Left lung (tissue), 10 donors: ENCODE measurements around the gene PAX2. TPM values are rescaled to one million over a fixed set of nuclear protein-coding genes. Genes with fewer than 3 reads are reported as not detected.

Experiments
- ATAC-seq: fragments of 200-7000 bp; cut with Tn5 transposase; one replicate; pipeline ENCODE4 v1.9.1; 2020; ENCODE audit warnings: moderate library complexity
- DNase-seq, 4 donors: peaks; one replicate each; pipeline ENCODE4 v3.0.0-alpha.2; 2013 to 2020
- H3K27ac ChIP-seq, 2 donors: fragments of 200-600 bp; sonication (generic) in 1 of 2; one replicate each; pipeline versions ENCODE4 v1.5.0 to v1.8.0; 2020 to 2021
- H3K27me3 ChIP-seq, 2 donors: fragments of 200-600 bp; sonication (generic) in 1 of 2; one replicate each; pipeline versions ENCODE4 v1.5.0 to v1.8.0; 2020 to 2021
- H3K36me3 ChIP-seq, 2 donors: fragments of 200-600 bp; sonication (generic) in 1 of 2; one replicate each; pipeline versions ENCODE4 v1.5.0 to v1.8.0; 2020 to 2021
- H3K4me1 ChIP-seq, 2 donors: fragments of 200-600 bp; one replicate each; pipeline ENCODE4 v1.8.0; 2021
- H3K4me3 ChIP-seq, 2 donors: fragments of 200-600 bp; sonication (generic) in 1 of 2; one replicate each; pipeline versions ENCODE4 v1.5.0 to v1.8.0; 2020 to 2021; ENCODE audit warnings: mild to moderate bottlenecking in 1 of 2
- H3K9me3 ChIP-seq, 2 donors: fragments of 200-600 bp; sonication (generic) in 1 of 2; one replicate each; pipeline versions ENCODE4 v1.5.0 to v1.8.0; 2020 to 2021
- intact Hi-C, 2 donors: fragments of 100-400 bp; cut with DNase I; formaldehyde crosslinking; loops; one replicate each; pipeline versions ENCODE4 v1.11.2 to v1.14.2; 2022
- polyA plus RNA-seq, 6 donors: library from polyadenylated mRNA; unstranded; fragments of 120-200 nt; gene quantifications; one replicate each; pipeline ENCODE4 v1.2.1, GENCODE V29; 2013; ENCODE audit not compliant: insufficient read length in 6 of 6
- total RNA-seq, 2 donors: library from RNA; stranded (reverse); fragmentation: NEBNext Ultra II Directional; extraction: Animal tissue kit (Norgen Biotek cat#: 25700); gene quantifications; one replicate each; pipeline ENCODE4 v1.2.1, GENCODE V29; 2021
- TF ChIP-seq, protein P1 (sequence below), 2 donors: fragments of 200-600 bp; sonication (generic) in 1 of 2; IDR thresholded peaks; one replicate each; pipeline versions ENCODE4 v1.5.0 to v1.8.0; 2021; ENCODE audit warnings: antibody characterized with exemption in 2 of 2
- donor health status: DM: no; HTN: yes; CAD: no.
- donor health status: DM: no; HTN: no; CAD: no.

The PAX2 gene
- total and polyA plus RNA-seq, 8 donors, result 0.18 to 1.2 (median 0.47) TPM; not detected in 3

GRCh38 chr10:100732241-100732596 lies 13.2 kb upstream of the PAX2 start:
- Histone ChIP-seq H3K36me3 (no peaks in the 10 kb centered on the region), H3K27ac (no peak overlapping the region), H3K9me3 (no peaks in the 10 kb centered on the region), H3K27me3 (peaks cover 94 to 100% of the 10 kb centered on the region in 2 donors), H3K4me1 (peaks cover 8 to 29% of the 10 kb centered on the region in 2 donors), H3K4me3 (no peak overlapping the region)
- intact Hi-C loops, result no loop called here
- DNase-seq, result no peak
- TF ChIP-seq, protein P1, sequence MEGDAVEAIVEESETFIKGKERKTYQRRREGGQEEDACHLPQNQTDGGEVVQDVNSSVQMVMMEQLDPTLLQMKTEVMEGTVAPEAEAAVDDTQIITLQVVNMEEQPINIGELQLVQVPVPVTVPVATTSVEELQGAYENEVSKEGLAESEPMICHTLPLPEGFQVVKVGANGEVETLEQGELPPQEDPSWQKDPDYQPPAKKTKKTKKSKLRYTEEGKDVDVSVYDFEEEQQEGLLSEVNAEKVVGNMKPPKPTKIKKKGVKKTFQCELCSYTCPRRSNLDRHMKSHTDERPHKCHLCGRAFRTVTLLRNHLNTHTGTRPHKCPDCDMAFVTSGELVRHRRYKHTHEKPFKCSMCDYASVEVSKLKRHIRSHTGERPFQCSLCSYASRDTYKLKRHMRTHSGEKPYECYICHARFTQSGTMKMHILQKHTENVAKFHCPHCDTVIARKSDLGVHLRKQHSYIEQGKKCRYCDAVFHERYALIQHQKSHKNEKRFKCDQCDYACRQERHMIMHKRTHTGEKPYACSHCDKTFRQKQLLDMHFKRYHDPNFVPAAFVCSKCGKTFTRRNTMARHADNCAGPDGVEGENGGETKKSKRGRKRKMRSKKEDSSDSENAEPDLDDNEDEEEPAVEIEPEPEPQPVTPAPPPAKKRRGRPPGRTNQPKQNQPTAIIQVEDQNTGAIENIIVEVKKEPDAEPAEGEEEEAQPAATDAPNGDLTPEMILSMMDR (IDR thresholded peaks at IDR 0.05), result no peak
- no peak for ATAC-seq

DNA sequence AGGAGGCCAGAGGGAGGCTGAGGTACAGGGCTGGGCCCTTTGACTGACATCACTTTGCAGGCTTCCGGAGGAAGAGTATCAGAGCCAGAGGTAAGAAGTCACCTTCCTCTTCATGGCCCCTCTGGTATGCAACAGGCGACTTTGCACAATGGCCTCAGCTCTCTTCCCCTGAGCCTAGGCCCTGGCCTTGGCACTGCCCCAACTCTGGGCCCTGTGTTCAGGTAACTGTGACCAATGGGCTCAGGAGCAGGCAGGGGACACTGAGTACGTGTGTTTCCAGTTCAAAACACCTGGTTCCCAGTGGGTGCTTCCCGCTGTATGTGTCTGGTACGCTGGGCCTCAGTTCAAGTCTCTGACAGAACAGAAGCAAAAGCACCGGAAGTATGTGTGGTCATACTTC lies 12.1 kb upstream of the PAX2 start:
- peaks cover 94 to 100% of the 10 kb centered on the region in 2 donors for H3K27me3 ChIP-seq
- DNase-seq (no peak), ATAC-seq (no peak)
- no peak overlapping the region for H3K4me3 ChIP-seq
- no peaks in the 10 kb centered on the region for H3K9me3 ChIP-seq
- TF ChIP-seq, protein P1 (IDR thresholded peaks at IDR 0.05), result no peak
- H3K36me3 ChIP-seq, result no peaks in the 10 kb centered on the region
- H3K27ac ChIP-seq, result no peak overlapping the region
- intact Hi-C loops, result no loop called here
- H3K4me1 ChIP-seq, result peaks cover 8 to 37% of the 10 kb centered on the region in 2 donors

- TF ChIP-seq, protein P1 (IDR thresholded peaks at IDR 0.05), result no peak
- no peak for DNase-seq
- ATAC-seq, result no peak
These were observed 10.9 kb upstream of the PAX2 start for GRCh38 chr10:100734295-100735086.

GRCh38 chr10:100735087-100735336 lies 10.4 kb upstream of the PAX2 start:
- no peaks in the 10 kb centered on the region for H3K36me3 ChIP-seq
- peaks cover 8 to 32% of the 10 kb centered on the region in 2 donors for H3K4me1 ChIP-seq
- H3K27me3 ChIP-seq, result peaks cover 92 to 100% of the 10 kb centered on the region in 2 donors
- H3K4me3 ChIP-seq, result no peak overlapping the region
- H3K9me3 ChIP-seq, result no peaks in the 10 kb centered on the region
- TF ChIP-seq, protein P1 (IDR thresholded peaks at IDR 0.05), result no peak
- DNase-seq (no peak), ATAC-seq (no peak)
- intact Hi-C loops, result no loop called here
- H3K27ac ChIP-seq, result no peak overlapping the region

More at GRCh38 chr10:100734295-100735086, 10.9 kb upstream of the PAX2 start:
- Histone ChIP-seq H3K36me3 (no peaks in the 10 kb centered on the region), H3K4me3 (no peak overlapping the region), H3K4me1 (peaks cover 8 to 33% of the 10 kb centered on the region in 2 donors), H3K27me3 (peaks cover 92 to 100% of the 10 kb centered on the region in 2 donors), H3K27ac (no peak overlapping the region), H3K9me3 (no peaks in the 10 kb centered on the region)
- intact Hi-C loops, result no loop called here

- DNase-seq (no peak), ATAC-seq (no peak)
- H3K4me1 ChIP-seq, result peaks cover 5 to 26% of the 10 kb centered on the region in 2 donors
- H3K36me3 ChIP-seq, result no peaks in the 10 kb centered on the region
- no peak overlapping the region for H3K4me3 ChIP-seq
- H3K27ac ChIP-seq, result no peak overlapping the region
- H3K9me3 ChIP-seq, result no peaks in the 10 kb centered on the region
- intact Hi-C loops, result no loop called here
- peaks cover 92 to 100% of the 10 kb centered on the region in 2 donors for H3K27me3 ChIP-seq
- TF ChIP-seq, protein P1 (IDR thresholded peaks at IDR 0.05), result no peak
These were observed 9.8 kb upstream of the PAX2 start for GRCh38 chr10:100735337-100736143.
